HG03469 (cell line): ENCODE data around the gene RPS6KC1.
"Not testable (repeated sequence)": the region's sequence is repeated elsewhere in the genome, so short reads cannot be mapped to it uniquely, and the experiment has no call there.

ENCODE experiments used
- ATAC-seq: cut with Tn5 transposase; IDR thresholded peaks from one replicate; pipeline ENCODE4 v1.9.1; 2021; ENCODE audit warnings: mild to moderate bottlenecking, moderate library complexity, moderate number of reproducible peaks; ENCODE audit not compliant: unreplicated experiment

RPS6KC1 gene

DNA sequence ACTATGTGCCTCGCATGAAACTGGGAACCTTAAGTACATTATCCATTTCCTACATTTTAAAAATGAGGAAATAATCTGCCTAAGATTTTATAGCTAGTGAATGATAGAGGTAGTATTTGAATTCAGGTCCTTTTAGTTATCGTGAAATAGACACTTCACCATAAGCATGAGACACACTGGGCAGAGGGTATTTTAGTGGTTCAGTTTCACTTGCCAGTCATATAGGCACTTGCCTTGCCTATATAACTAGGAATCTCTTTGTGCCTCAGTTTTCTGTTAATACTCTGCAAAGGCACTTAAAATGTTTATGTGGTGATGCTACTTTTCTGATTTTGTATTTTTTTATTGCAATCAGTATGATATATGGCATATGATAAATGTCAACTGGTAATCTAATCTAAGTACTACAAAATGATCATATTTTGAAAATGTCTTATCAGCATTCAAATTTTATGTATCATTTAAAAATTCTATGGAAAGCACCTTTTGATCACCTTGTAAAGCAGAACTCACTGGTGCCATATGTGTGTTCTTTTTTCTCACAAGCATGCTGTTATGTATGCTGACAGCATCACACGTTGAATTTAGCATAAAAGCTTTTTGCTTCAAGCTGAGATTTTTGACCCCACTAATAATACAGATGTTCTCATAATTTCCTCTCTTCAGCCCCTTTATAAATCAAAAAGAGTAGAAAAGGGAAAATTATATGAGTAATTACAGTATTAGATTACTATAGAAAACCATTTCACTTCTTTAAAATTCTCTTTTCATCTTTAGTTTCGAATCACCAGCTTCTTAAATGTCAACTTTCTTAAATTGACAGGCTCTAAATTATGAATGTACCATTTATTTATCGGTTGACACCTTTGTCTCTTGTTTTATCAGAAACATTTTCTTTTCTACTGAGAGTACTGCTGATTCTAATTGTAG lies 52.6 kb downstream of the RPS6KC1 start:
- peak; percentile 36 for ATAC-seq

- no peak for ATAC-seq
These were observed 53.6 kb downstream of the RPS6KC1 start for GRCh38 chr1:213104604-213105003.

DNA sequence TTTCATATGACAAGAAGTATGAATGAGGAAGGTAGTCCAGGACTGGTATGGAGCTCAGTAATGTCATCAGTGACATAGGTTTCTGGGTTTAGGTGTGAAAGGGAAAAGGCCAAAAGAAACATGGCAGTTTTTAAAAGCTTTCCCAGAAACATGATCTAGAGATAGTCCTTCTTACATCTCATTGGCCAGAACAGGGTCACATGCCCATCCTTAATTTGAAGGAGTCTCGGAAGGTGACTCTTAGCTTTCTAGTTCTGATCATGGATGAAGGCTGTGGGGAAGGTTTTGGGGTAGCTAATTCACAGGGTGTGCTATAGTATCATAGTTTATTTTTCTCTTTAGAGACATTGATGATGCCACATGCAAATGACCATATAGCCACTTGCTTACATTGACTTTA lies 55.3 kb downstream of the RPS6KC1 start:
- ATAC-seq, result no peak

DNA sequence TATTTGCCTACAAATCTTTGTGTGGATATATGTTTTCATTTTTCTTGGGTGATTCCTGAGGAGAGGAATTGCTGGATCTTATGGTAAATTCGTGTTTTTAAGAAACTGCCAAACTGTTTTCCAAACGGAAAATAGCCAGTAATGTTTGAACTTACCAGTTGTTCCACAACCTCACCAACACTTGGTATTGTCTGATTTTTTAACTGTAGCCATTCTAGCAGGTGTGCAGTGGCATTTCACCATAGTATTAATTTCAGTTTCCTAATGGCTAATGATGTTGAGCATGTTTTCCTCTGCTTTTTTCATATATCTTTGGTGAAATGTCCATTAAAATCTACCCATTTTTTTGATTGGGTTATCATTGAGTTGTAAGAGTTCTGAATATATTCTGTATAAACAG lies 56.6 kb downstream of the RPS6KC1 start:
- no peak for ATAC-seq

- ATAC-seq, result peak; percentile 48
These were observed 59.6 kb downstream of the RPS6KC1 start for GRCh38 chr1:213110349-213111300.

GRCh38 chr1:213111502-213111901 lies 60.5 kb downstream of the RPS6KC1 start:
- ATAC-seq, result no peak

DNA sequence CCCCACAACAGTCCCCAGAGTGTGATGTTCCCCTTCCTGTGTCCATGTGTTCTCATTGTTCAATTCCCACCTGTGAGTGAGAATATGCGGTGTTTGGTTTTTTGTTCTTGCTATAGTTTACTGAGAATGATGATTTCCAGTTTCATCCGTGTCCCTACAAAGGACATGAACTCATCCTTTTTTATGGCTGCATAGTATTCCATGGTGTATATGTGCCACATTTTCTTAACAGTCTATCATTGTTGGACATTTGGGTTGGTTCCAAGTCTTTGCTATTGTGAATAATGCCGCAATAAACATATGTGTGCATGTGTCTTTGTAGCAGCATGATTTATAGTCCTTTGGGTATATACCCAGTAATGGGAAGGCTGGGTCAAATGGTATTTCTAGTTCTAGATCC lies 61.7 kb downstream of the RPS6KC1 start:
- not testable (repeated sequence) for ATAC-seq

- not testable (repeated sequence) for ATAC-seq
These were observed 66.7 kb downstream of the RPS6KC1 start for GRCh38 chr1:213117699-213118180.

- no peak for ATAC-seq
These were observed 68.8 kb downstream of the RPS6KC1 start for GRCh38 chr1:213119794-213120193.

GRCh38 chr1:213120386-213120785 lies 69.3 kb downstream of the RPS6KC1 start:
- no peak for ATAC-seq

DNA sequence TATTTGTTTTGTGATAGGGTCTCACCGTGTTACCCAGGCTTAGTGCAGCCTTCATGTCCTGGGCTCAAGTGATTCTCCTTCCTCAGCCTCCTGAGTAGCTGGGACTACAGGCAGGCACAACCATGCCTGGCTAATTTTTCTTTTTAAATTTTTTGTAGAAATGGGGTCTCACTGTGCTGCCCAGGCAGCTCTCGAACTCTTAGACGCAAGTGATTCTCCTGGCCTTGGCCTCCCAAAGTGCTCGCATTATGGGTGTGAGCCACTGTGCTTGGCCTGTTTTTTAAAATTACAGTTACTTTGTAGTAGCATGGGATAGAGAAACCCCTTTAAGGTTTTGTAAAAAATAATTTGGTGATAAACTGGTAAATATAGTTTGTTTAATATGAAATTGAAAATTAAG lies 69.9 kb downstream of the RPS6KC1 start:
- no peak for ATAC-seq

GRCh38 chr1:213122514-213122929 lies 71.5 kb downstream of the RPS6KC1 start:
- no peak for ATAC-seq

- ATAC-seq, result no peak
These were observed 72.0 kb downstream of the RPS6KC1 start for GRCh38 chr1:213123087-213123486.

DNA sequence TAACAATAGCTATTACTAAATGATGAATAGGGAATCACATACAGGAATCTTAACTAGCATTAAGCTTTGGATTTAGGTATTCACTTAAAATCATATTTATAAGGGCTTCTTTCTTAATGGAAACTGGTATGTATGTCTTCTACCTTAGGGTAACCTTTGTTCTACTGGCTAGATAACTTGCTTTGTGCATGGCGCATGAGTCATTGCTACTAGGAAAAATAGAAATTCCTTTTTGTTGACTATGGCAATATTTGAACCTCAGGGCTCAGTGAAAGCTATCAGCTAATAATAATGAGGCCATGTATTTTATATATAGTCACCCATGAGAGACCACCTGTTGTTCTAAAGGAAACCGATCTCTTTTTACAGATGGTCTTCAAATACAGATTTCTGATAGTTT lies 72.5 kb downstream of the RPS6KC1 start:
- no peak for ATAC-seq

GRCh38 chr1:213124590-213124989 lies 73.5 kb downstream of the RPS6KC1 start:
- no peak for ATAC-seq

DNA sequence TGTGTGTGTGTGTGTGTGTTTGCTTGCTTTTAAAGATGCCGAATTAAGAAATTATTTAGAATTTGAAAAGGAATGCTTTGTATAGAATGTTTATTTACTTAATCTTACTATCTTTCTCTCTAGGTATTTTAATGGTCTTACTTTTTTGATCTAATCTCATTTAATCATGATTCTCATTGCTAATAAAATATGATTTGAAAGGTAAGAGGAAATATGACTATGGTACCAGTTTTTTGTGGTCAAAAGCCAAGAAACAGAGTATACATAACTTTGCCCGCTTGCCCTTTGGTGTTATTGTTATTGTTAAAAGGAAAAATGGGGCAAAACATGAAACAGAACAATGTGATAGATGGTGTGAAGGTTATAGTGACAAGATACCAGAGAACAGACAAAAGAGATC lies 74.6 kb downstream of the RPS6KC1 start:
- no peak for ATAC-seq

DNA sequence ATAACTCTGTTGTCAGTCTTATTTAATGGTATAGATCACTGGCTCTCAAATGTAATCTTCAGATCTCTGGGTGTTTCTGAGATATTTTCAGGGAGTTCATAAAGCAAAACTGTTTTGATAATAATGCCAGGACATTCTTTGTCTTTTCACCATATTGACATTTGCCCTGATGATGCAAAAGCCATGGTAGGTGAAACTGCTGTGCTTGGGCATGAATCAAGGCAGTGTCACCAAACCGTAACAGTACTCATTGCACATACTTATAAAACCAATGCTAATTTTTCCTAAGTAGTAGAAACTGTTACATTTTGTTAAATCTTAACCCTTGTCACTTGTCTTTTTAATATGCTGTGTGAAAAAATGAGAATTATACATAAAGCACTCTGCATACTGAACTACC lies 76.0 kb downstream of the RPS6KC1 start:
- no peak for ATAC-seq

DNA sequence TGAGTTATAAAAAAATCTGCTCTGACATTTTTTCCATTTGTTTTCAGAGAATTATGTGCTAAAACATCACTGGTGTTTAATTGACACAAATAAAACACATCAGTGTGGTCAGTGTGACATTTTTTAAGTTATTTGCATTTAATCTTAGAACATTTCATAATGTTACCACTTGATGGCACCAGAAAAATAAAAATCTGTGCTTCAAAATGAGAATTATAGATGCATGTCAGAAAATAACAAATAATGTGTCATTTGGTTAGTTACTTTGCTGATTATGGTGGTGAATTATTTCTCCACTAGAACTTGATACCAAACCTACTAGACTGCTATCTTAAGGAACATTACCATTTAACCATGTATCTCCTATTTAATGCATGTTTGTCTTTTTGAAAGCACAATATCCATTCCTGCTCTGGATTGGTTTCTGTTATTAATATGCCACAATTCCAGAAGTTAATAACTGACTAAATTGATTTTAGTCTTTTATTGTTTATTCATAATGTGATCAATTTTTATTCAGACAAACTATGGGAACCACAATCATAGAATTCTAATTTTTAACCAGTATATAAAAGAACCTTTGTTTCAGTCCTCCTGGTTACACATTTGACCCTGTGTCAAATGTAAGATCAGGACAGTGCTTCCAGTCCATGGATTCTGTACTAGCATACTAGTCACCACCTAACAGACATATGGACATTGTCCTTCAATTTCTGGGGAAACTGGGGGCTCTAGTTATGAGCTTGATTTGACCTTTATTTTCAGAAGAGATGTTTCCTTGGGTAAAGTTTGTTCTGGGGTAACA lies 81.0 kb downstream of the RPS6KC1 start:
- no peak for ATAC-seq

DNA sequence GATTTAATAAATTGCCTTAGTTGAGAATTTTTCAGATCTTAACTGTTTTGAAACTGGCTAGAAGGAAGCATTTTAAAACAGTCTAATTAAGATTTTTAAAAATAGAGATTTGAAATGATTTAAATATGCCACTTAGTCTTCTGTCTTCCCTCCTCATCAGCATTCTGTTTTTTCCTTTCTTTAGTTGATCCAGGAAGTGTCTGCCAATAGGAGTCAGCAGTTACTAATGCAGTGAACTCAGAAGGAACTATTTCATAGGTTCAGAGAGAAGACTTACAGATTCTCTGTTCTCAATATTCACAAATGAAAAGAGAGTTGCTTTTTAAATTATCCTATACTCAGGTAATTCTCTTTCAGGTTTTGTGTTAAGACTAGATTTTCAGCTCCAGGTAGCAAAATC lies 84.5 kb downstream of the RPS6KC1 start:
- no peak for ATAC-seq

- no peak for ATAC-seq
These were observed 85.3 kb downstream of the RPS6KC1 start for GRCh38 chr1:213136190-213136917.
